Suprapubic skin (tissue), 4 donors: ENCODE measurements around the gene DNAH9.
"Not testable (repeated sequence)": the region's sequence is repeated elsewhere in the genome, so short reads cannot be mapped to it uniquely, and the experiment has no call there.

Experiments used
- CTCF ChIP-seq, 2 donors: fragments of 200-600 bp in 1 of 2; fragments of 450-650 bp in 1 of 2; sonication (generic) in 1 of 2; IDR thresholded peaks; one replicate each; pipeline ENCODE4 v1.5.1; 2016 to 2019; ENCODE audit warnings: antibody characterized with exemption in 2 of 2, mild to moderate bottlenecking in 1 of 2, moderate library complexity in 1 of 2
- EP300 ChIP-seq: sonication (generic); formaldehyde crosslinking; IDR thresholded peaks from one replicate; pipeline ENCODE4 v1.6.1; 2017; ENCODE audit warnings: antibody characterized with exemption
- POLR2AphosphoS5 ChIP-seq, 3 donors: sonication (generic); formaldehyde crosslinking; IDR thresholded peaks; one replicate each; pipeline ENCODE4 v1.6.1; 2017; ENCODE audit warnings: antibody characterized with exemption in 3 of 3

GRCh38 chr17:11943086-11943485, 344.8 kb downstream of the DNAH9 start:
- not testable (repeated sequence) for TF ChIP-seq EP300; POLR2AphosphoS5 (IDR thresholded peaks at IDR 0.05); CTCF (IDR thresholded peaks at IDR 0.05)
